B cell (primary cell): ENCODE results near the gene ATP11C.

ENCODE experiments used
- EZH2 ChIP-seq: IDR thresholded peaks from 2 replicates; pipeline ENCODE4 v1.6.1; 2012; ENCODE audit warnings: borderline replicate concordance, low read depth, mild to moderate bottlenecking, moderate library complexity, low read length; ENCODE audit not compliant: insufficient read depth, poor library complexity, severe bottlenecking
- TF ChIP-seq, protein P1 (sequence below): fragments of 200-600 bp; IDR thresholded peaks from one replicate; pipeline ENCODE4 v1.8.0; 2022; ENCODE audit warnings: antibody characterized with exemption, mild to moderate bottlenecking

DNA sequence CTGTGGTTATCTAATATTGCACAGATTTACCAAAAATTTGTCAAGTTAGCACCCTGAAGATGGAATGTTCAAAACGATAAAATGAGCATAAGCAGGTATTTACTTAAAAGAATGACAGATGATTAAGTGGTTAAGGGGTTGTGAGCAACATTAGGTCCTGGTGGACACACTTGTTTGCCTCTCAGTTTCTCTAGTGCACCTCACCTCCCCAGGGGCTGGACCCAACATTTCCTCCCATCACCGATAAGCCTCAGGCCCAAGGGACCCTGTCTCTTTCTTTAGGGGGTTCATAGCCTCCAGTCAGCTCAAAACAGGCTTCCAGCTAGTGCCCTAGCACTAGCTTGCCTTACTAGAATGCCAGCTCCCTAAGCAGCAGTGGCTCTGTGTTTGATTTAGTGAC, 88.0 kb downstream of the ATP11C start:
- TF ChIP-seq EZH2: no peak
- TF ChIP-seq, protein P1, sequence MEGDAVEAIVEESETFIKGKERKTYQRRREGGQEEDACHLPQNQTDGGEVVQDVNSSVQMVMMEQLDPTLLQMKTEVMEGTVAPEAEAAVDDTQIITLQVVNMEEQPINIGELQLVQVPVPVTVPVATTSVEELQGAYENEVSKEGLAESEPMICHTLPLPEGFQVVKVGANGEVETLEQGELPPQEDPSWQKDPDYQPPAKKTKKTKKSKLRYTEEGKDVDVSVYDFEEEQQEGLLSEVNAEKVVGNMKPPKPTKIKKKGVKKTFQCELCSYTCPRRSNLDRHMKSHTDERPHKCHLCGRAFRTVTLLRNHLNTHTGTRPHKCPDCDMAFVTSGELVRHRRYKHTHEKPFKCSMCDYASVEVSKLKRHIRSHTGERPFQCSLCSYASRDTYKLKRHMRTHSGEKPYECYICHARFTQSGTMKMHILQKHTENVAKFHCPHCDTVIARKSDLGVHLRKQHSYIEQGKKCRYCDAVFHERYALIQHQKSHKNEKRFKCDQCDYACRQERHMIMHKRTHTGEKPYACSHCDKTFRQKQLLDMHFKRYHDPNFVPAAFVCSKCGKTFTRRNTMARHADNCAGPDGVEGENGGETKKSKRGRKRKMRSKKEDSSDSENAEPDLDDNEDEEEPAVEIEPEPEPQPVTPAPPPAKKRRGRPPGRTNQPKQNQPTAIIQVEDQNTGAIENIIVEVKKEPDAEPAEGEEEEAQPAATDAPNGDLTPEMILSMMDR: no peak
